Upper lobe of right lung (tissue), 1 donor: ENCODE measurements around the gene EFNB1. TPM values are rescaled to one million over a fixed set of nuclear protein-coding genes. Genes with fewer than 3 reads are reported as not detected.

Source experiments
- ATAC-seq: fragments of 200-7000 bp; cut with Tn5 transposase; one replicate; pipeline ENCODE4 v1.9.1; 2020; ENCODE audit warnings: mild to moderate bottlenecking, moderate library complexity
- DNase-seq: peaks from one replicate; pipeline ENCODE4 v3.0.0-alpha.2; 2020
- H3K27ac ChIP-seq: fragments of 200-600 bp; one replicate; pipeline ENCODE4 v1.8.0; 2022
- H3K27me3 ChIP-seq: fragments of 200-600 bp; one replicate; pipeline ENCODE4 v1.8.0; 2022; ENCODE audit warnings: mild to moderate bottlenecking
- H3K36me3 ChIP-seq: fragments of 200-600 bp; one replicate; pipeline ENCODE4 v1.8.0; 2022
- H3K4me1 ChIP-seq: fragments of 200-600 bp; one replicate; pipeline ENCODE4 v1.8.0; 2022
- H3K4me3 ChIP-seq: fragments of 200-600 bp; one replicate; pipeline ENCODE4 v1.8.0; 2022; ENCODE audit warnings: mild to moderate bottlenecking
- H3K9me3 ChIP-seq: fragments of 200-600 bp; one replicate; pipeline ENCODE4 v1.8.0; 2022
- intact Hi-C: fragments of 100-400 bp; cut with DNase I; formaldehyde crosslinking; loops from one replicate; pipeline ENCODE4 v1.11.0; 2022
- total RNA-seq: library from RNA; stranded (reverse); fragmentation: NEBNext Ultra II Directional; extraction: Animal tissue kit (Norgen Biotek cat#: 25700); gene quantifications from one replicate; pipeline ENCODE4 v1.2.1, GENCODE V29; 2021
- TF ChIP-seq, protein P1 (sequence below): fragments of 200-600 bp; IDR thresholded peaks from one replicate; pipeline ENCODE4 v1.8.0; 2022; ENCODE audit warnings: antibody characterized with exemption
- donor health status: DM: no; HTN: yes; CAD: no; lungs with severe emphysema.

EFNB1 gene
- total RNA-seq, 1 donor from 2014 or later: 29.0 TPM

DNA sequence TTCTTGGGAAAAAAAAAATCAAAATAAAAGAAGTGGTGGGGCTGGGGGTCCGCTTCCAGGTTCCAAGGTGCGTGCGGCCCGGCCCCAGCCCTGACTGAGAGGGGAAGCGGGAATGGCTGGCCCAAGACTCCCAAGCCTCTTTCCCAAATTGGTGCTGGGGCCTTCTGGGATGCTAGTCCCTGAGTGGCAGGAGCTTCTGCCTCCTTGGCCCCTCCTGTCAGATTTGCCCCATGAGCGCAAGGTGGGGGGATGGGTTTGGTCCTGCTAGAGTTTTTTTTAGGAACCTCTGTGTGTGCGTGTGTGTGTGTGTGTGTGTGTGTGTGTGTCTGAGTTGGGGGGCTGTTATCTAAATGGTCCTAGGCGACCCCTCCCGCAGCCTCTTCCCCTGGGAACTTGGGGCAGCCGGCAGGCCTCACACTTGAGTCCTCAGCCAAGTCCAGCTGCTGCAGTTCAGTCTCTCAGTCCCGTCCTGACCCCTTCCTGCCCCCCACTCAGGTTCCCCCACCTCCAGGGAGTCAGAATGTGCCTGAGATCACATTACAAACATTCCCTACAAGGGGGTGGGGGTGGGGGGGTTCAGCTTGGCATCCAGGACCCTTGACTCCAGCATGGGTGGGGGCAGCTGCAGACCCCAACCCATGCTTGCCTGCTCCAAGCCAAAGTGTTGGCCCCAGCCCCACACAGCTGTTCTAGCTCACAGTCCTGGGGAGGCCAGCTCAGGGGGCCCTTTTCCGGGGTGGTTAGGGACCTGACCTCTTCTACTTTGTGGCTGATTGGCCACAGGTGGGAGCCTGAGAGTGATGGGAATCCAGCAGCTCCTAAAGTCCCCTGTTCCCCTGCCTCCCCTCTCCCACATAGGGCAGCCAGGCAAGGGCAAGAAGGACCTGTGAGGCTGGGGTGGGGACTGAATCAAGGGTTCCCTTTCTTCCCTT is 4.0 kb downstream of the EFNB1 start:
- ATAC-seq (no peak), DNase-seq (no peak)
- Histone ChIP-seq H3K27ac (no peak overlapping the region), H3K4me1 (no peaks in the 10 kb centered on the region), H3K9me3 (no peaks in the 10 kb centered on the region), H3K36me3 (no peaks in the 10 kb centered on the region), H3K27me3 (no peaks in the 10 kb centered on the region), H3K4me3 (peak overlapping the region; percentile 73)
- intact Hi-C loops: no loop called here
- TF ChIP-seq, protein P1, sequence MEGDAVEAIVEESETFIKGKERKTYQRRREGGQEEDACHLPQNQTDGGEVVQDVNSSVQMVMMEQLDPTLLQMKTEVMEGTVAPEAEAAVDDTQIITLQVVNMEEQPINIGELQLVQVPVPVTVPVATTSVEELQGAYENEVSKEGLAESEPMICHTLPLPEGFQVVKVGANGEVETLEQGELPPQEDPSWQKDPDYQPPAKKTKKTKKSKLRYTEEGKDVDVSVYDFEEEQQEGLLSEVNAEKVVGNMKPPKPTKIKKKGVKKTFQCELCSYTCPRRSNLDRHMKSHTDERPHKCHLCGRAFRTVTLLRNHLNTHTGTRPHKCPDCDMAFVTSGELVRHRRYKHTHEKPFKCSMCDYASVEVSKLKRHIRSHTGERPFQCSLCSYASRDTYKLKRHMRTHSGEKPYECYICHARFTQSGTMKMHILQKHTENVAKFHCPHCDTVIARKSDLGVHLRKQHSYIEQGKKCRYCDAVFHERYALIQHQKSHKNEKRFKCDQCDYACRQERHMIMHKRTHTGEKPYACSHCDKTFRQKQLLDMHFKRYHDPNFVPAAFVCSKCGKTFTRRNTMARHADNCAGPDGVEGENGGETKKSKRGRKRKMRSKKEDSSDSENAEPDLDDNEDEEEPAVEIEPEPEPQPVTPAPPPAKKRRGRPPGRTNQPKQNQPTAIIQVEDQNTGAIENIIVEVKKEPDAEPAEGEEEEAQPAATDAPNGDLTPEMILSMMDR: no peak

DNA sequence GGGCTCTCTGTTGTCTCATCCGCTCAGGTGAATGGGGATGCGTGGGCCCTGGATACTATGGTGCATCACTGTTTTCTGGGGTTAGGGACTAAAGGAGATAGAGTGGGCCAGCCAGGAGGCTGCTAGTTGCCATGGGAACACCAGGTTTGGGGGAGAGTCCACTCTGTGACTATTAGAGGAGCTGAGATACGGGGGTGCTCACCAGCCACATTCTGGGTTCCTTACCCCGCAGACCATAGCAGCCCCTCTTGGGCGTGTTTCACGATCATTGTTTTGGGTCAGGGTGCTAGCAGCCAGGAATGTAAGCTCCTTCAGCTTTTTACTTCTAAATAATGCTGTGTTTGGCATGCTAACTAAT is 4.6 kb downstream of the EFNB1 start:
- Histone ChIP-seq H3K4me3 (no peak overlapping the region), H3K36me3 (no peaks in the 10 kb centered on the region), H3K9me3 (no peaks in the 10 kb centered on the region), H3K27me3 (no peaks in the 10 kb centered on the region), H3K27ac (no peak overlapping the region), H3K4me1 (no peaks in the 10 kb centered on the region)
- no peak for ATAC-seq
- intact Hi-C loops: no loop called here
- DNase-seq: no peak
- TF ChIP-seq, protein P1: no peak

DNA sequence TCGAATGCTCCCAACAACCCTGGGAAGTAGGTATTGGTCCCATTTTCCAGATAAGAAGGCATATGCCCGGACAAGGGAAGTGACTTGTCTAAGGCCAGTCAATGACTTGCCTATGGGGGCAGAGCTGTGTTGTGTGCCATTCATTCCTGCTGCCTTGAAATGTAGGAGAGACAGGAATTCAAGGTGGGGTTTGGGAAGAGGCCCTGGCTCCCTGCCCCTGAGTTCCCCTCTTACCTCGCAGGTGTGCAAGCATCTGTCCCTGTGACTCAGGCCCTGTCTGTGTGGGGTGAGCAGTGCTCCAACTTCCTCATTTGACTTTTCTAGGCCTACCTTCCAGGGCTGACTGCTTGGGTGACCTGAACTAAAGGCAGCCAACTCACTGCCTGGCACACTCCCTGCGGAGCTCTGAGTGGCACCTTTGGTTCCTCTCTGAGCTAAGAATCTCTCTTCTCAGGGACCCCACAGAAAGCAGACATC is 5.1 kb downstream of the EFNB1 start:
- no peak for ATAC-seq
- Histone ChIP-seq H3K27ac (no peak overlapping the region), H3K27me3 (no peaks in the 10 kb centered on the region), H3K36me3 (no peaks in the 10 kb centered on the region), H3K4me1 (no peaks in the 10 kb centered on the region), H3K9me3 (no peaks in the 10 kb centered on the region), H3K4me3 (no peak overlapping the region)
- DNase-seq: no peak
- TF ChIP-seq, protein P1: no peak
- intact Hi-C loops: no loop called here

DNA sequence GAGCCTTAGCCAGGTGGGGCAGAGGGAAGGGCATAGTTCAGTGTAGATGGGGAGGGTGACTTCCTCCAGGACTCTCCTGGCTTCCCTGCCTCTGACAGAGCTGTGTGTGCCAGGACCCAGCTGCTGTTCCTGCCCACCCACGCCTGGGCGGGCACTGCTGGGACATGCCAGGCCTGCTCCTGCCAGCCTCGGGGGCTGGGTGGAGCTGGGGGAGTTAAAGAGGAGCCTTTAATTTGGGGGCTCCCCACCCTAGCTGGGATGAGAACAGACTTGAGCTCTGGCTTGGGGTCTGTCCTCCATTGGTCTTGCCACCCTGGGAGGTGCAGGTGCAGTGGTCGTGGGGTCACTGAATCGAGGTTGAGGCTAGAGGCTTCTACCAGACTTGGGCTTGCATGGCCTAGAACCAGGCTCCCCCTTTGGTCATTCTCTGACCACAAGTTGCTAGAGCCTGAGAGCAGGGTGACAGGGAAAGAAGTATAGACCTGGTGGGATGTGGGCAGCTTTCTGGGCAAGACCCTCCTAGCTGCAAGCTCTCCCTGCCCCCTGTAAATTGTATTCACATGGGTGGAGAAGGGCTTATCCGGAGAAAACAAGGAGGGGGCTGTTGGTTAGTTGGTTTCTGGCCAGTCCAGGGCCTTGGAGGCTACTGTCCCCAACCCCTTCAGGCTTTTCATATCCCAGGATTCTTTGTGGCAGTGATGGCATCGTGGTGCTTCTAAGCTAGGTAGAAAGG is 5.7 kb downstream of the EFNB1 start:
- ATAC-seq (no peak), DNase-seq (no peak)
- H3K27me3 ChIP-seq: no peaks in the 10 kb centered on the region
- H3K4me1 ChIP-seq: no peaks in the 10 kb centered on the region
- H3K36me3 ChIP-seq: no peaks in the 10 kb centered on the region
- no peaks in the 10 kb centered on the region for H3K9me3 ChIP-seq
- no peak overlapping the region for H3K27ac ChIP-seq
- H3K4me3 ChIP-seq: no peak overlapping the region
- TF ChIP-seq, protein P1: no peak
- intact Hi-C loops: no loop called here

DNA sequence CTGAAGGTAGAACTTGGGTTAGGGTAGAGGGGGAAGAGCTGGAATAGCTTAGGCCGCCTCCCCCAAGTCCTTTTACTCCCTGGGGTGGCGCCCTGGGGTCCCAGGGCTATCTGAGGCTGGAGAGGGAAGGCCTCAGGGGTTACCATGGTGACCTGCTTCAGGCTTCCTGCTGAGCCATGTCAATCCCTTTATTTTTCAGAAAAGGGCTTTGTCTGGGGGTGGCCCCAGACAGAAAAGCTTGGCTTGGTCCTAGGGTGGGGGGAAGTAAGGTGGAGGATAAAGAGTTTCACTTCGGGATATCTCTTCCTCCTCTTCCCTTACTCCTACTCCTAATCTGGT is 6.3 kb downstream of the EFNB1 start:
- no peak for ATAC-seq
- no peaks in the 10 kb centered on the region for H3K27me3 ChIP-seq
- no peak for DNase-seq
- no peaks in the 10 kb centered on the region for H3K9me3 ChIP-seq
- H3K4me1 ChIP-seq: no peaks in the 10 kb centered on the region
- TF ChIP-seq, protein P1: no peak
- H3K36me3 ChIP-seq: no peaks in the 10 kb centered on the region
- intact Hi-C loops: no loop called here
- no peak overlapping the region for H3K27ac ChIP-seq
- no peak overlapping the region for H3K4me3 ChIP-seq
